ENCODE measurements around the gene NCMAP.
A peak's percentile ranks its signal among the peaks of the same experiment; 100 is the strongest.
"Not testable (repeated sequence)": the region's sequence is repeated elsewhere in the genome, so short reads cannot be mapped to it uniquely, and the experiment has no call there.

NCMAP gene

DNA sequence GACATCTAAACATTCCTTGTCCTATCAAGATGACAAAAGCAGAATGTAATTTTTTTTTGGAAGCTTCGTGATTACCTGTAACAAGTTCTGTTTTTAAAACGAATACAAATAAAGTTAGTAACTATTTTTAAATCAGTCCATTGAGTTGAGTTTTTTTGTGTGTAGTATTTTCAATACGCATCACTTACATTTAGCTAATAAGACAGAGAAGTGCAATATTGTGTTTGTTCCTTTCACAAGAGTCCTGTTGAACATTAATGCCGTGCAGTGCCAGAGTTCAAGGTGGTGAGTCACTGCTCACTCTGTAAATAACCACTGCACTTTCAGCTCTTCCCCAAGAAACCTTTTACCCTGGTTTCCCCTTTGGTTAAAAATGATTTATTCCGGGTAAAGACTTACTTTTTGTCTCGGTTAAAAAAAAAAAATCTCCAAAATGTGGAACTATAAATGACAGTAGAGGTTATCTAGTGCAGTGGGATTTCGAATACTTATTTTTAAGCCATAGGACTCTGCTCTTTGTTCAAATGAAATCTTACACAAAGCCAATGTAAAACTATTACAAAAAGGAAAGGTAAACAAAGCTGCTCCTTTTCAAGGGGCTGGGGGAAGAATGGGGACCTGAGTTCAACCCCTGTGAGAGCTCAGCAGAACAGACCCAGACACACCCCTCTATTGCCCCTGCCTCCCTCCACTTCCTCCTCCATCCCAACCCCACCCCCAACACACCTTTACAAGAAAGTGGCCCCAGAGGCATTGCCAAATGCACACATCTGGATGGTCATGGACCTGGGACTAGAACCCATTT is 14.8 kb upstream of the NCMAP start:
- peak overlapping the region; percentile 7 for H3K27ac ChIP-seq
- DNase-seq (ENCODE audit: low read depth, low spot score): no peak

- no peak overlapping the region for H3K27ac ChIP-seq
- no peak for DNase-seq (ENCODE audit: low read depth, low spot score)
Observed at GRCh38 chr1:24541711-24542346, 14.1 kb upstream of the NCMAP start.

- no peak for DNase-seq (ENCODE audit: low read depth, low spot score)
- peak overlapping the region; percentile 31 for H3K27ac ChIP-seq
Observed at GRCh38 chr1:24544239-24544638, 11.6 kb upstream of the NCMAP start.

GRCh38 chr1:24545662-24546061 is 10.2 kb upstream of the NCMAP start:
- no peak overlapping the region for H3K27ac ChIP-seq
- no peak for DNase-seq (ENCODE audit: low read depth, low spot score)

- no peak for DNase-seq (ENCODE audit: low read depth, low spot score)
- H3K27ac ChIP-seq: no peak overlapping the region
Observed at GRCh38 chr1:24547195-24547594, 8.7 kb upstream of the NCMAP start.

DNA sequence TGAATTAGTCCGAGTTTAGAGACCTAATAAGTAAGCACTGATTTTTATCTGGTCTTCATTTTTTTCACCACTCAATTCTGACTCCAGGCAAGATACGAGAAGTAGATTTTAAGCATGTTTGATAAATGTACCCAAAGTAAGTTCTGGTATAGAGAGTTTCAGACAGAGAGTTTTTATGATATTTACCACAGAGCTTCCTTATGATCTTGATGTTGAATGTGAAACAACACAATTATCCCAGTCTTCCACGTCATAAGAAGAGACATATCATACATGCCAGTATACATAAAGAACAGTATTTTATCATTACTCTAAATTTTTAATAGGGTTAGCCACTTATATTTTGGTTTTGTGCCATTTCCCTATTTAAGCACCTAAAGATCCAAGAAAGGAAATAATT is 7.8 kb upstream of the NCMAP start:
- H3K27ac ChIP-seq: no peak overlapping the region
- DNase-seq (ENCODE audit: low read depth, low spot score): no peak

DNA sequence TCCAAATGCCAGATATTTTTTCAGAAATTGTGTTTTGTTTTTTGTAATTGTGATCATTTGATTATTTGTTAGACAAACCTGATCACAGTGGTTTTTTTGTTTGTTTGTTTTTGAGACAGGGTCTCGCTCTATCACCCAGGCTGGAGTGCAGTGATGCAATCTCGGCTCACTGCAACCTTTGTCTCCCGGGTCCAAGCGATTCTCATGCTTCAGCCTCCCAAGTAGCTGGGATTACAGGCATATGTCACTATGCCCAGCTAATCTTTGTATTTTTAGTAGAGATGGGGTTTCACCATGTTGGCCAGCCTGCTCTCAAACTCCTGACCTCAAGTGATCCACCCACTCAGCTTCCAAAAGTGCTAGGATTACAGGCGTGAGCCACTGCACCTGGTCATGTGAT is 6.7 kb upstream of the NCMAP start:
- not testable (repeated sequence) for H3K27ac ChIP-seq; DNase-seq (ENCODE audit: low read depth, low spot score)

GRCh38 chr1:24551290-24551959 is 4.5 kb upstream of the NCMAP start:
- no peak for DNase-seq (ENCODE audit: low read depth, low spot score)
- no peak overlapping the region for H3K27ac ChIP-seq

DNA sequence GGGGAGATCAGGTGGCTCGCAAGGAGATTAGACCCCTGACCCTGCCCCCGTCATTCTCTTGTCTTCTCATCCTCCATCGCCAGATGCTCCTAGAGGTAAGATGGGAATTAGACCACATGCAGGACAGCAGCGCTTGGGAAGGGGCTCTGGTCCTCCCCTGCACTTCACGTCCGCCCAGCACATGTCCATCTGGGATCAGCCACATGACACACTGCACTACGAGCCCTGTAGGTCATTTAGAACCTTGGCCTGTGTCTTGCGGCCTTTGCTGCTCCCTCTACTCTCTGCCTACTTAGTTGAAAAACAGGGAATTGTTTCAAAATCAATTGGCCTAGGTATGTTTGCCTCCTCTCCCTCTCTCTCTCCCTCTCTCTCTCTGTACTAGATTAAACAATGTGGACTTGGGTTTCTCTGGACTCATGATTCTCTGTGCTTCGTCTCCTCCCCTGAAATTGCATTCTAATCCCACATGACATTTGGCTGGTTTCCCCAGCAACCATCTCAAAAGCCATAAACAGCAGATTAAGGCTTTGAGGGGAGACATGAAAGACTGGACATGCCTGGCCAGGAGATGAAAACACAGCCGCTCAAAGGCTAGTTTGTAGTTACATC is 3.8 kb upstream of the NCMAP start:
- H3K27ac ChIP-seq: no peak overlapping the region
- DNase-seq (ENCODE audit: low read depth, low spot score): no peak

GRCh38 chr1:24553931-24554330 is 2.0 kb upstream of the NCMAP start:
- no peak overlapping the region for H3K27ac ChIP-seq
- DNase-seq (ENCODE audit: low read depth, low spot score): no peak

DNA sequence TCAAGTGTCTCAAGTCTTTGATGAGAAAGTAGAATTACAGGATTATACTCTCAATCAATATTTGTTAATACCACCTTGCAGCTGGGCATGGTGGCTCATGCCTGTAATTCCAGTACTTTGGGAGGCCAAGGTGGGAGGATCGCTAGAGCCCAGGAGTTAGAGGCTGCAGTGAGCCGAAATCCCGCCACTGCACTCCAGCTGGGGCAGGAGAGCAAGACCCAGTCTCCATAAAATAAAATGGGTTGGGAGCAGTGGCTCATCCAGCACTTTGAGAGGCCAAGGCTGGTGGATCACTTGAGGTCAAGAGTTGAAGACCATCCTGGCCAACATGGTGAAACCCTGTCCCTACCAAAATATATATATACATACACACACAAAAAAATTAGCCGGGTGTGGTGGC is 1.2 kb upstream of the NCMAP start:
- DNase-seq (ENCODE audit: low read depth, low spot score): no peak

GRCh38 chr1:24556414-24556795 is 518 bp downstream of the NCMAP start:
- no peak for DNase-seq (ENCODE audit: low read depth, low spot score)
- H3K27ac ChIP-seq: no peak overlapping the region

More for the DNA sequence above, 1.2 kb upstream of the NCMAP start:
- H3K27ac ChIP-seq: no peak overlapping the region

- no peak for DNase-seq (ENCODE audit: low read depth, low spot score)
- H3K27ac ChIP-seq: no peak overlapping the region
Observed at GRCh38 chr1:24557220-24557619, 1.3 kb downstream of the NCMAP start.

DNA sequence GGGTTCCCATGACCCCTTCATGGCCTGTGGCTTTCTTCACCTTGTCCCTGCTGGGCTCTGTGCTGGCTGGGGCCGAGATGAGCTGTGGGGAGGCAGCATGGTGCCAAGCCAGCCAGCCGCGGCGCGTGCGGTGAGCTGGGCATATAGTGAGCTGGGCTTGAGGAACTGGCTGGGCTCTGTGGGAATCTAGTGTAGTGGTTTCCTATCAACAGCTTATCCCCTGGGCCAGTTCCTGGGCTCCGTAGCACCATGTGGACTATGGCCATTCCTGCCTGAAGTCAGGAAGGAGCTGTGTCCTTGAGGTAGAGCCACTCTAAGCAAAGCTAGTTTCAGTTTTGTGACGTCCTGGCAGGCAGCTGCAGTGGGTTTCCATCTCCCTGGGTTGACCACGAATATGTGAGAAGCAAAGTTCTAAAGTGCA is 1.8 kb downstream of the NCMAP start:
- no peak for DNase-seq (ENCODE audit: low read depth, low spot score)
- no peak overlapping the region for H3K27ac ChIP-seq

- no peak overlapping the region for H3K27ac ChIP-seq
- no peak for DNase-seq (ENCODE audit: low read depth, low spot score)
Observed at GRCh38 chr1:24558455-24558854, 2.6 kb downstream of the NCMAP start.

DNA sequence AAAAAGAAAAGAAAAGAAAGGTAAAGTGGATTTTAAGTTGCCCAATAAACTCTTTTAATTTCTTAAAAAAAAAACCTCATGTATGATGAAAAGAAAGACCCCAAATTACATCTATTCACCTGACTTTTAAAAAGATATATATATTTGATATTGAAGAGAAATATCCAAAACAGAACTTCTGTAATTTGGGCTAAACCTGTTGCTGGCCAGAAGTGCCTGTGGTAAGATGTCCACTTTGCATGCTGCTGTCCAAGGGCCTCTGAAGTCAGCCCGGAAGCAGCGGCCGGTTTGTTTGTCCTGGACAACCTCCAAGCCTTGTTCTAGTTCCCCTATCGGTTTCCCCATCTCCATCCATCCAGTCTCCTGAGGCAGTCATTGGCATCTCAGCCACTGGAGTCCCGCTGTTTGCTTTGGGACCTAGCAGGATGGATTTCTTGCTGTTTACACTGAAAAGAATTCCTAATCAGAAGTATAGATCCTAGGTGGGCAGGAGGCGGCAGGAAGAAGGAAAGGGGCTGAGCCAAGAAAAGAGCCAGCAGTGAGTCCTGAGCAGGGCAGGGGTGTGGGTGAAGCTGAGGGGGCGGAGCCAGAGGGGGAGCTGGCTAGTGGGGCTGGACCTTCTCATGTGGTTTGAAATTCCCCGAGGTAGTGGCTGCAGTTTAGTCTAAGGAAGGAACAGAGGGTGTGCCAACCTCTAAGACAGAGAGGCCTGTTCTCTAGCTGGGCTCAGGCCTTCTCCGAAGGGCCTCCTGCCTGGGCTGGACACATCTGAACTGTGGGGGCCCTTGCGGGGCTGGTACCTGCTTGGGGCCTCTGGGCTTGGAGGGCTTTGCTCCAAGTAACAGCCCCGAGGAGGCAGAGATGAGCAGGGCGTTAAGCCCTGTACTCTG is 3.3 kb downstream of the NCMAP start:
- DNase-seq (ENCODE audit: low read depth, low spot score): no peak
- no peak overlapping the region for H3K27ac ChIP-seq

- H3K27ac ChIP-seq: no peak overlapping the region
- DNase-seq (ENCODE audit: low read depth, low spot score): no peak
Observed at GRCh38 chr1:24560361-24560760, 4.5 kb downstream of the NCMAP start.

GRCh38 chr1:24562625-24563024 is 6.7 kb downstream of the NCMAP start:
- DNase-seq (ENCODE audit: low read depth, low spot score): no peak
- H3K27ac ChIP-seq: no peak overlapping the region

GRCh38 chr1:24564695-24565094 is 8.8 kb downstream of the NCMAP start:
- no peak for DNase-seq (ENCODE audit: low read depth, low spot score)
- no peak overlapping the region for H3K27ac ChIP-seq

- H3K27ac ChIP-seq: no peak overlapping the region
- no peak for DNase-seq (ENCODE audit: low read depth, low spot score)
Observed at GRCh38 chr1:24566236-24566867, 10.5 kb downstream of the NCMAP start.
